Lung (tissue), 12 donors: ENCODE measurements around the gene ZKSCAN8. TPM values are rescaled to one million over a fixed set of nuclear protein-coding genes. Genes with fewer than 3 reads are reported as not detected.
"Not testable (repeated sequence)": the region's sequence is repeated elsewhere in the genome, so short reads cannot be mapped to it uniquely, and the experiment has no call there.

Experiments used
- ATAC-seq: fragments of 200-7000 bp; cut with Tn5 transposase; one replicate; pipeline ENCODE4 v1.9.1; 2020; ENCODE audit warnings: moderate number of reproducible peaks; ENCODE audit not compliant: insufficient read depth, low FRiP score
- DNase-seq, 3 donors: peaks; one replicate each; pipeline ENCODE4 v3.0.0-alpha.2; 2013 to 2017
- H3K27ac ChIP-seq, 2 donors: one replicate each; pipeline ENCODE4 v1.5.1; 2013; ENCODE audit warnings: mild to moderate bottlenecking in 2 of 2, moderate library complexity in 2 of 2, control low read depth in 1 of 2, inconsistent platforms in 1 of 2, low read depth in 1 of 2, low read length in 1 of 2
- H3K27me3 ChIP-seq, 3 donors: one replicate each; pipeline ENCODE4 v1.5.1; 2013; ENCODE audit warnings: low read length in 2 of 3; ENCODE audit not compliant: control insufficient read depth in 3 of 3, insufficient read depth in 3 of 3
- H3K36me3 ChIP-seq, 4 donors: one replicate each; pipeline ENCODE4 v1.5.1; 2013; ENCODE audit warnings: low read length in 4 of 4, mild to moderate bottlenecking in 1 of 4, moderate library complexity in 1 of 4; ENCODE audit not compliant: control insufficient read depth in 4 of 4, insufficient read depth in 4 of 4
- H3K4me1 ChIP-seq, 5 donors: one replicate each; pipeline ENCODE4 v1.5.1; 2013; ENCODE audit warnings: low read length in 5 of 5, mild to moderate bottlenecking in 2 of 5, moderate library complexity in 1 of 5; ENCODE audit not compliant: control insufficient read depth in 5 of 5, insufficient read depth in 5 of 5
- H3K4me3 ChIP-seq: one replicate; pipeline ENCODE4 v1.5.1; 2013; ENCODE audit warnings: mild to moderate bottlenecking, control low read depth, moderate library complexity
- H3K9ac ChIP-seq, 2 donors: one replicate each; pipeline ENCODE4 v1.5.1; 2013; ENCODE audit warnings: low read length in 2 of 2, control low read depth in 1 of 2; ENCODE audit not compliant: insufficient read depth in 1 of 2
- H3K9me3 ChIP-seq, 4 donors: one replicate each; pipeline ENCODE4 v1.5.1; 2013; ENCODE audit warnings: low read length in 3 of 4, mild to moderate bottlenecking in 1 of 4, moderate library complexity in 1 of 4; ENCODE audit not compliant: control insufficient read depth in 4 of 4, insufficient read depth in 3 of 4
- WGBS, 2 donors: extraction: QIAGEN DNeasy Blood & Tissue Kit; methylation state at CpG; one replicate each; pipeline ENCODE4 v1.1.7; 2013; 5-methylcytosine and 5-hydroxymethylcytosine counted together
- polyA plus RNA-seq, 2 donors: library from polyadenylated mRNA; stranded (reverse); fragments of 200-250 nt; gene quantifications; one replicate each; pipeline ENCODE4 v1.2.1, GENCODE V29; 2013
- total RNA-seq, 2 donors: library from RNA; depleted of rRNA in 1 of 2; stranded (reverse); fragments of >200 nt in 1 of 2; gene quantifications; one replicate each; pipeline ENCODE4 v1.2.1, GENCODE V29; 2014 to 2021
- TF ChIP-seq, protein P1 (sequence below): IDR thresholded peaks from 2 replicates; pipeline ENCODE4 v1.5.1; 2012; ENCODE audit warnings: mild to moderate bottlenecking; ENCODE audit errors: control extremely low read depth, extremely low read depth
- donor health status: control.
- donor health status: control.
- donor health status: Bipolar disorder and iron deficiency.
- donor health status: healthy.
- donor health status: DM: yes; HTN: yes; CAD: no.

The ZKSCAN8 gene
- total and polyA plus RNA-seq, 4 donors = 3.8 to 40.5 (median 8.8) TPM

DNA sequence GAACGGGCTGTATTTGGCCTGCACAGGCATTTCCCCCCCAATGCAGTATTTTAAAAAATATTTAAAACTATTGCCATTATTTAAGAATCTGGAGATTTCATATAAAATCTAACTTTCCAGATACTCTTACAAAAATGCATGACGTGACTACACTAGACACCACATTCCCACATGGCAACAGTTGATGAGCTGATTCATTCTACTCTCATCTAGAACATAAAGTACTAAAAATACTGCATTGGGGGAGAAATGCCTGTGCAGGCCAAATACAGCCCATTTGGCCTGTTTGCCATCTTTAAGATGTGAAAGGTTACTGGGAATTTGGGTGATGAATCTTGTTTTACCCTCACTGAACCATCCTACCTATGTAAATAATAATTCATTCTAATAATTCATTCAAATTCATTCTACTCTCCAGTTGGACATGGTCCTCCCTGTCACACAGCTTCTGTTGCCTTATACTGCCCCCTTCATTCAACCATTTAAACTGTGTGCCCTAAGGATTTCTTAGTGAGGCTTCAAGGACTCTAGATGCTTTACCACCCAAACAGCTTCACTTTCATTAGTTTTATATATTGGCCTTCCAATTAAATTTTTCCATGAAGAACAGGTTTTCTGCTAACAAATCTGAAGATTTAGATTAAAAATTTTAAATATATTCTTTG is 24.2 kb upstream of the ZKSCAN8 start:
- ATAC-seq (no peak), DNase-seq (no peak)
- Histone ChIP-seq H3K36me3 (peaks cover 12 to 22% (median 20%) of the 10 kb centered on the region in 4 donors), H3K9ac (no peak overlapping the region), H3K9me3 (no peaks in the 10 kb centered on the region), H3K27ac (no peak overlapping the region), H3K4me3 (no peak overlapping the region), H3K27me3 (no peaks in the 10 kb centered on the region), H3K4me1 (no peaks in the 10 kb centered on the region)
- TF ChIP-seq, protein P1, sequence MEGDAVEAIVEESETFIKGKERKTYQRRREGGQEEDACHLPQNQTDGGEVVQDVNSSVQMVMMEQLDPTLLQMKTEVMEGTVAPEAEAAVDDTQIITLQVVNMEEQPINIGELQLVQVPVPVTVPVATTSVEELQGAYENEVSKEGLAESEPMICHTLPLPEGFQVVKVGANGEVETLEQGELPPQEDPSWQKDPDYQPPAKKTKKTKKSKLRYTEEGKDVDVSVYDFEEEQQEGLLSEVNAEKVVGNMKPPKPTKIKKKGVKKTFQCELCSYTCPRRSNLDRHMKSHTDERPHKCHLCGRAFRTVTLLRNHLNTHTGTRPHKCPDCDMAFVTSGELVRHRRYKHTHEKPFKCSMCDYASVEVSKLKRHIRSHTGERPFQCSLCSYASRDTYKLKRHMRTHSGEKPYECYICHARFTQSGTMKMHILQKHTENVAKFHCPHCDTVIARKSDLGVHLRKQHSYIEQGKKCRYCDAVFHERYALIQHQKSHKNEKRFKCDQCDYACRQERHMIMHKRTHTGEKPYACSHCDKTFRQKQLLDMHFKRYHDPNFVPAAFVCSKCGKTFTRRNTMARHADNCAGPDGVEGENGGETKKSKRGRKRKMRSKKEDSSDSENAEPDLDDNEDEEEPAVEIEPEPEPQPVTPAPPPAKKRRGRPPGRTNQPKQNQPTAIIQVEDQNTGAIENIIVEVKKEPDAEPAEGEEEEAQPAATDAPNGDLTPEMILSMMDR = no peak
- WGBS, 2 donors = 93 to 97% methylated on average over 2 of the region's 2 CpGs

DNA sequence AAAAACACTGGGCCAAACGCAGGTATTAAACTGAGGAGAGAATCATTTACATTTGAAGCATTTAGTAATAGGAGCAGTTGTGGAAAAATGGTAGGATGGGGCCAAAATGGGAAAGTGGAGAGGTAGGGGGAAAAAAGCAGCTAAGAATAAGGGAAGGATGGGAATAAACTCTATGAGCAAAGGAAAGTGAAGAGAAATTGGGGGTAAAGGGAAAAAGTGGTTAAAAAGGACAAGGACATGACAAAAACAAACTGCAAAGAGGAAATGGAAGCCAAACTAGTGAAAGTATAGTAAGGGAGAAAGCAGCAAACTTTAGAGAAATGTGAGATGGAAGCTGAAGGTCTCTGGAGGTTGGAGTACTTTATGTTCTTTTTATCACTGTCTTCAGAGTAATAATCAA is 23.5 kb upstream of the ZKSCAN8 start:
- H3K9me3 ChIP-seq = no peaks in the 10 kb centered on the region
- H3K36me3 ChIP-seq = peaks cover 12 to 22% (median 20%) of the 10 kb centered on the region in 4 donors
- WGBS, 2 donors = 76 to 92% methylated on average over 1 of the region's 1 CpG
- H3K27me3 ChIP-seq = no peaks in the 10 kb centered on the region
- ATAC-seq (no peak), DNase-seq (no peak)
- no peak overlapping the region for H3K4me3 ChIP-seq
- no peak overlapping the region for H3K27ac ChIP-seq
- H3K4me1 ChIP-seq = no peaks in the 10 kb centered on the region
- TF ChIP-seq, protein P1 = no peak
- H3K9ac ChIP-seq = no peak overlapping the region

- peaks cover 5 to 13% (median 9%) of the 10 kb centered on the region in 4 donors for H3K36me3 ChIP-seq
Measured at GRCh38 chr6:28121876-28122275, 19.8 kb upstream of the ZKSCAN8 start.

GRCh38 chr6:28122283-28122682 is 19.4 kb upstream of the ZKSCAN8 start:
- Histone ChIP-seq H3K36me3 (peaks cover 5 to 13% (median 9%) of the 10 kb centered on the region in 4 donors), H3K4me1 (peaks cover 0 to 13% (median 3%) of the 10 kb centered on the region in 5 donors)
- not testable (repeated sequence) for H3K9me3 ChIP-seq, DNase-seq, H3K27me3 ChIP-seq, H3K4me3 ChIP-seq, H3K9ac ChIP-seq, ATAC-seq, H3K27ac ChIP-seq
- 93% methylated on average over 5 of the region's 5 CpGs for WGBS, 2 donors

More at GRCh38 chr6:28121876-28122275, 19.8 kb upstream of the ZKSCAN8 start:
- DNase-seq = no peak
- Histone ChIP-seq H3K4me1 (peaks cover 0 to 13% (median 3%) of the 10 kb centered on the region in 5 donors), H3K4me3 (no peak overlapping the region), H3K9me3 (no peaks in the 10 kb centered on the region), H3K27me3 (no peaks in the 10 kb centered on the region), H3K27ac (no peak overlapping the region), H3K9ac (no peak overlapping the region)
- WGBS, 2 donors = 94 to 97% methylated on average over 2 of the region's 2 CpGs
- TF ChIP-seq, protein P1 = no peak
- ATAC-seq = no peak
